ENCODE measurements around the gene OSM. TPM values are rescaled to one million over a fixed set of nuclear protein-coding genes. Genes with fewer than 3 reads are reported as not detected.

Gene OSM
- total RNA-seq, 2 donors from 2014 or later, result not detected

- 82% methylated on average over 5 of the region's 5 CpGs for WGBS, 2 donors
- intact Hi-C loops (cut with DNase I), result no loop called here
- ATAC-seq (no peak), DNase-seq (no peak)
- H3K36me3 ChIP-seq (replicated peaks in 1 of 2; ENCODE audit: insufficient read depth in 1 of 2, low read depth in 2 of 2), result no peaks in the 10 kb centered on the region
- no peaks in the 10 kb centered on the region for H3K27me3 ChIP-seq
- TF ChIP-seq CTCF (IDR thresholded peaks at IDR 0.05) (no peak), POLR2A (IDR thresholded peaks at IDR 0.05) (no peak)
- H3K27ac ChIP-seq, result no peak overlapping the region
- no peaks in the 10 kb centered on the region for H3K9me3 ChIP-seq
- no peak overlapping the region for H3K4me3 ChIP-seq
- H3K4me1 ChIP-seq, result peaks cover 30% of the 10 kb centered on the region
Measured at GRCh38 chr22:30286331-30286730, 19.7 kb upstream of the OSM start.

- H3K4me1 ChIP-seq, result peaks cover 25% of the 10 kb centered on the region
- intact Hi-C loops (cut with DNase I), result no loop called here
- ATAC-seq (no peak), DNase-seq (no peak)
- no peaks in the 10 kb centered on the region for H3K36me3 ChIP-seq (replicated peaks in 1 of 2; ENCODE audit: insufficient read depth in 1 of 2, low read depth in 2 of 2)
- H3K27ac ChIP-seq, result no peak overlapping the region
- H3K4me3 ChIP-seq, result no peak overlapping the region
- H3K27me3 ChIP-seq, result no peaks in the 10 kb centered on the region
- TF ChIP-seq CTCF (IDR thresholded peaks at IDR 0.05), result no peak
- TF ChIP-seq POLR2A (IDR thresholded peaks at IDR 0.05), result no peak
- H3K9me3 ChIP-seq, result no peaks in the 10 kb centered on the region
- WGBS, 2 donors, result 78 to 80% methylated on average over 1 to 7 of the region's 8 CpGs
Measured at GRCh38 chr22:30285846-30286200, 19.2 kb upstream of the OSM start.

GRCh38 chr22:30285176-30285845 lies 18.7 kb upstream of the OSM start:
- intact Hi-C loops (cut with DNase I), result no loop called here
- Histone ChIP-seq H3K27me3 (no peaks in the 10 kb centered on the region), H3K36me3 (replicated peaks in 1 of 2; ENCODE audit: insufficient read depth in 1 of 2, low read depth in 2 of 2) (no peaks in the 10 kb centered on the region), H3K9me3 (no peaks in the 10 kb centered on the region), H3K27ac (no peak overlapping the region), H3K4me1 (peaks cover 20% of the 10 kb centered on the region), H3K4me3 (no peak overlapping the region)
- ATAC-seq, result no peak
- DNase-seq, result no peak
- TF ChIP-seq POLR2A (IDR thresholded peaks at IDR 0.05) (no peak), CTCF (IDR thresholded peaks at IDR 0.05) (no peak)
- WGBS, 2 donors, result 81 to 87% methylated on average over 25 to 27 of the region's 27 CpGs

GRCh38 chr22:30284666-30285065 lies 18.0 kb upstream of the OSM start:
- intact Hi-C loops (cut with DNase I), result no loop called here
- Histone ChIP-seq H3K27me3 (no peaks in the 10 kb centered on the region), H3K27ac (no peak overlapping the region), H3K4me3 (no peak overlapping the region), H3K9me3 (no peaks in the 10 kb centered on the region), H3K36me3 (replicated peaks in 1 of 2; ENCODE audit: insufficient read depth in 1 of 2, low read depth in 2 of 2) (no peaks in the 10 kb centered on the region), H3K4me1 (peaks cover 13% of the 10 kb centered on the region)
- TF ChIP-seq CTCF (IDR thresholded peaks at IDR 0.05) (no peak), POLR2A (IDR thresholded peaks at IDR 0.05) (no peak)
- WGBS, 2 donors, result 80 to 87% methylated on average over 4 of the region's 4 CpGs
- ATAC-seq (no peak), DNase-seq (no peak)

GRCh38 chr22:30284172-30284571 lies 17.5 kb upstream of the OSM start:
- H3K4me3 ChIP-seq, result no peak overlapping the region
- no peaks in the 10 kb centered on the region for H3K36me3 ChIP-seq (replicated peaks in 1 of 2; ENCODE audit: insufficient read depth in 1 of 2, low read depth in 2 of 2)
- no peaks in the 10 kb centered on the region for H3K9me3 ChIP-seq
- ATAC-seq (no peak), DNase-seq (no peak)
- H3K4me1 ChIP-seq, result peaks cover 13% of the 10 kb centered on the region
- intact Hi-C loops (cut with DNase I), result no loop called here
- H3K27ac ChIP-seq, result no peak overlapping the region
- TF ChIP-seq POLR2A (IDR thresholded peaks at IDR 0.05) (no peak), CTCF (IDR thresholded peaks at IDR 0.05) (no peak)
- H3K27me3 ChIP-seq, result no peaks in the 10 kb centered on the region
- 74 to 84% methylated on average over 4 to 9 of the region's 9 CpGs for WGBS, 2 donors

All from body of pancreas (tissue), 4 donors.